GM11168 (cell line): ENCODE measurements around the gene MTMR10.

Experiments used
- in situ Hi-C: fragments of 300-500 bp; cut with MboI; formaldehyde crosslinking; loops from one replicate; pipeline ENCODE4 v1.12.0; 2022; ENCODE audit warnings: low sequenced_read_pairs; ENCODE audit not compliant: unreplicated experiment

The MTMR10 gene

DNA sequence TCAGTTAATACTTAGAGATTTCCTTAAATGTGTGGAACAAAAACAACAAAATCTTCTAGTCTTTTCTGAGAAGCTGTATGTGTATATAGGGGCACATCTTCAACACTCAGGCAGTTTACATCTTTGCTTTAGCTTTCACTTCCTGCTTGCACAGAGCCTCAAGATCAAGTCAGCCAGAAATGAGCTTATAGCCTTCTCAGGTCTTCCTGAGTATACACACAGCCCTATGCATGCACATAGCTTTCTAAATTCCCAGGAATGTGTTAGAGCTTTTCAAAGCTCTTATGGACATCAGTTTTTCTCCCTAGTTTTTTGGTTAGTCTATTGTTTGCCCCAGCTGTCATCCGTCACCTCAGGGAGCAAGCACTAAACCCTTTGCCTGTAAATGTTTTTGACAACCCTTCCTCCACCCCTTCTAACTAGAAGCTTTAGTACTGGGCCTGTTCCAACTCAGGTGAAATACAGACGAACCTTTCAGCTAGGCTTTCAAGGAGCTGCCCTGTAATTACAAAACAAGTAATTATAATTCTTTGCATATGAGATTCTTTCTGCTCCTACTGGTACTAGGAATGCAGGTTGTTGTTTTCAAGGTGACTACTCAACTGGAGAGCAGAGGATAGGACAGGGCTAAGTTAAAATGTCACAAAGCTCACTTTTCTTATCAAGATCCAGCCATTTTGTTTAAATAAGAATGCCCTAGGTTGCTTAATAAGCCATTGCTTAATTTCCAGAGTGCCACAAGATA lies 22.6 kb upstream of the MTMR10 start:
- in situ Hi-C loops: no loop called here

GRCh38 chr15:31012455-31012854 lies 21.0 kb upstream of the MTMR10 start:
- in situ Hi-C loops: no loop called here

DNA sequence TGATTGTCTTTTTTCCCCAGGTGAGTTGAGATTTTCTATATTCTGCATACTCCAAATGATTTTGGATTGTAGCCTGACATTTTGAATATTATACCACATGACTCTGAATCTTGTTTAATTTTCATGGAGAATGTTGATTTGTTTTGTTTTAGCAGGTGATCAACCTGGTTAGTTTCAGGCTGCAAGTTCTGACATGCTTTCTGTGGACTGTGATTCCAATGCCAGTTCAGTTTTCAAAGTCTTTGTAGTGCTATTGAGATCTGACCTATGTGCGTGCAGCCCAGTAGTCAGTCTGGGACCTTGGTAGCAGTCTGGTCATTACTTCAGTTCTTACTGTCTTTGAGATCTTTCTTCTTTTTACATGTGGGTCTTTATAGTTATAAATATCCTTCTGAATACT lies 18.6 kb upstream of the MTMR10 start:
- in situ Hi-C loops: no loop called here

DNA sequence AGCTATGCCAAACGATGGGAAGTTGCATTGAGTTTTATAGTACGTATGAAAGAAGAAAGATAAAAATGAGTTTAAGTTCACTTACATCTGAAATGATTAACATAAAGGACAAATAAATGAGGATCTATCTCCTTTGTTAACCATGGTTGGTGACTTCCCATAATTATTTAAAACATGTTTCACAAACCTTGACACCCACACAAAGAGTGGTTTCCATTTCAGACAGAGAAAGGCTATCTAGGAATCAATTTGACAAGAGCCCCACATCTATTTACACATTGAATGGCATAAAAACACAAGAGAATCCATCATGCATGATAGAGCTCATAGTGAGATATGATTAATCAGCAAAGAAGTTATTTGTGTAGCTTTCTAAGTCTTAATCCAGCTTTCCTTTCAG lies 14.2 kb upstream of the MTMR10 start:
- in situ Hi-C loops: no loop called here

GRCh38 chr15:31004220-31004733 lies 12.8 kb upstream of the MTMR10 start:
- in situ Hi-C loops: no loop called here

GRCh38 chr15:31001702-31002101 lies 10.3 kb upstream of the MTMR10 start:
- in situ Hi-C loops: no loop called here

DNA sequence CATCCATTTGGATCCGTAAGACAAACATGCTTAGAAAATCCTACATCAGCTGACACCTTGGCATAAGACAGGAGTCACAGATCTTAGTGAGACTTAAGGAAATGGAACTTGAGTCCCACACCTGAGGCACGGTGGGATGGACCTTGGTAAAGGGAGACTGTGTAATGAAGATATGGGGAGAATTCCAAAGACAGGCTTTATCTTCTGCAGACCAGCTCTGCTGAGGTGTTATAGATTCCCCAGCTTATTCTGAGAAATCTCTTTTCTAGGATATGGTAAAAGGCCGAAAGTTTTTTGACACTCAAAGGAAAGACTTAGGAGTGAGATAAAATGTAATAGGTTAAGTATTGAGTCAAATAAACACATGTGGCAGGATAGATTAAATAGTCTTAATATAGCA lies 8.3 kb upstream of the MTMR10 start:
- in situ Hi-C loops: no loop called here

GRCh38 chr15:30997270-30997669 lies 5.8 kb upstream of the MTMR10 start:
- in situ Hi-C loops: no loop called here

- in situ Hi-C loops: no loop called here
Measured at GRCh38 chr15:30992249-30992864, 929 bp upstream of the MTMR10 start.

- in situ Hi-C loops: no loop called here
Measured at GRCh38 chr15:30990446-30991254, 778 bp downstream of the MTMR10 start.

- in situ Hi-C loops: no loop called here
Measured at GRCh38 chr15:30990036-30990435, 1.4 kb downstream of the MTMR10 start.

- in situ Hi-C loops: no loop called here
Measured at GRCh38 chr15:30985081-30985531, 6.3 kb downstream of the MTMR10 start.

DNA sequence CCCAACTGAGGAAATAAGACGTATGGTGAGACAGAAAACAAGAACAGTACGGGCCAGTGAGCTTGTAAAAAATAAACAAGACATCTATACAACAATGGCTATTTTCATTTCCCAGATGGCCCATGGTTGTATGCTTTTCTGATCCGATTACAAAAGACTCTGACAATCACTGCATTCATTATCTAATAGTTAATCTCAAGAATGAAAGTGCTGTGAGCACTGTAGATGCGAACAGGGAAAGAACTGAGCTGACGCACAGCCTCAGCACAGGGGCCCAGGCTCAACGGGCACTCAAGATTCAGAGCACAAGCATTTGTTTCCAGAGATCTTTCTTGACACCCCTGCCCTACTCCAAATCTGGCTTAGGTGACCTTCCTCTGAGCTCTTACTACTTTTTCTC lies 6.9 kb downstream of the MTMR10 start:
- in situ Hi-C loops: no loop called here

GRCh38 chr15:30984118-30984517 lies 7.3 kb downstream of the MTMR10 start:
- in situ Hi-C loops: no loop called here

- in situ Hi-C loops: no loop called here
Measured at GRCh38 chr15:30979457-30979856, 12.0 kb downstream of the MTMR10 start.

DNA sequence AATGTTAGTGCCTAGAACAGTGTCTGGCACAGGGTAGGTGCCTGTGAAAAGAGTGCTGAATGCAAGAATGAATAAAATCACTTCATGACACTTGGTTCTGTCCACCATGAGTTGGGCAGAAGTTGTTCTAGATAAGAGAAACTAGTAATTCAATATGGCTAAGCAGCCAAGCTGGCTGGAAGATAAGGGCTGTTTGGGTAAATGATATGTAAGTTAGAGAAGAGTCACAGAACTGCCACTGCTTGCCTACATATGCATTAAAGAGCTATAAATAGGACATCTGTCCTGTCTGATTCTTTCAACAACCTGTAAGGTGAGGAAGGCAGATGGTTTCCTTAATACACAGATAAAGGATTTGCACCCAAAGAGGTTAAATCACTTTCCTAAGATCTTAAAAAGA lies 13.1 kb downstream of the MTMR10 start:
- in situ Hi-C loops: no loop called here

DNA sequence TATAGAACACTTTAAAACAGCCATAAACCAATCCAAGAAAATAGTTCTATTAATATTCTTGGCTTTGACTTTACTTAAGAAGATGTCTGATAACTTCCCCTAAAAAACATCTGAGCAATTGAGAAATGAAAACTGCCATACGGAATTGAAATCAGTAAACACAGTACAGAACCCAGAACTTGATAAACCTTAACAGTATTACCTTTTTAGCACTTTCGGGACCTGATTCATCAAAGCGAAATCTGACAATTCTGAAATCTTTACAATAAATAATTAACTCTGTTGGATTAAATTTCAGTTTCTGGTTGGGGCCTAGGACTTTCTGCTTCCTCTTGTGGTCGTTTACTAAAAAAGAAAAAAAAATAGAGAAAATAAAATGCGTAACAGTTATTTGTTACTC lies 17.3 kb downstream of the MTMR10 start:
- in situ Hi-C loops: no loop called here

DNA sequence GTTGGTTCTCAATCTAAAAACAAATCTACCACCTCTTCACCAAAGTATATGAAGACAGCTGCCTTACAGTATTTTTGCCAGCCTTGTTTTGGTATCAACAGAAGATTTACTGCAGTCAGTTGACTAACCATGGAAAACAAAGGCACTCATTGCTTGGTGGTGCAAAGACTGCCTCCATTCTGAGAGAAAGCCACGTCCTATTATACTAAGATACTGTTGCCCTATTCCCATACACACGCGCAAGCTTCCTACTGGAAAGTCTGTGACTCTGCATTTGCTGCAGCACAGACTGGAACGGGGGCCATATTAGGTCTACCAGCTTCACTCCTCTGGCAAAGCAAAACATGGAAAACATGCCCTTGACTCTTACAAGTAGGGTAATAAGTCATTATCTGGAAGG lies 18.0 kb downstream of the MTMR10 start:
- in situ Hi-C loops: no loop called here

DNA sequence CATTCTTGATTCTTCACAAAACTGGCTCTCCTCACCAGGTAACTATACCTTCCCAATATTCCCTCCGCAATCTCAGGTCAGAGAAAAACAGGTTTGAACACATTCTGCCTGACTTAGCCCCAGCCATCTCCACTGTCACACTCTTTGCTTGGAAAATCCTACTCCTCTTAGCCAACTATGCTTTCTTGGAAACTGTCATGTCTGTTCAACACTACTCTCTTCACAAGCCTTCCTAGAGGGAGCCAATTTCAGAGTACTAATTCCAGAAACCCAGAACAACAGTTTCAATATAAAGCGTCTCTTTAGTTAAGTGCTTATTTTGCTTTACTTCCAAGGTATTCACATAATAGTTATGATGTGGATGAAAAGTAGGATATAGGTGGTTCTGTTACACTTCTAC lies 21.7 kb downstream of the MTMR10 start:
- in situ Hi-C loops: no loop called here

DNA sequence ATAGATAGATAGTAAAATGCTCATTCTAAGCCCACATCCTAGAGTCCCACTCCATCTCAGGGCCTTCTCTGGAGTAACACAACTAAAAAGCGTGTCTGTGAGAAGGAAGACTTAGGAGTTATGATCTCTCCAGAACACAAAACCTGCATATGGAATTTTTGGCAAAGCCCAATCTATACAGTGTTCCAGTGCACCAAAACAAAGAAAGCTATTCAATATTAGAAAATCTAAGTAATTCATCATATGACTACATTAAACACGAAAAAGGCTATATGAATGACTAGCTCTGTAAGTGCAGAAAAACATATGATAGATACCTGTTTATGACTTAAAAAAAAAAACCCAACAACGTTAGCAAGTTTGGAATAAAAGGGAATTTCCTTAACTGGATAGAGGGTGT lies 27.7 kb downstream of the MTMR10 start:
- in situ Hi-C loops: no loop called here

GRCh38 chr15:30962659-30963058 lies 28.8 kb downstream of the MTMR10 start:
- in situ Hi-C loops: no loop called here
